ENCODE results near the gene TRIML1.

DNA sequence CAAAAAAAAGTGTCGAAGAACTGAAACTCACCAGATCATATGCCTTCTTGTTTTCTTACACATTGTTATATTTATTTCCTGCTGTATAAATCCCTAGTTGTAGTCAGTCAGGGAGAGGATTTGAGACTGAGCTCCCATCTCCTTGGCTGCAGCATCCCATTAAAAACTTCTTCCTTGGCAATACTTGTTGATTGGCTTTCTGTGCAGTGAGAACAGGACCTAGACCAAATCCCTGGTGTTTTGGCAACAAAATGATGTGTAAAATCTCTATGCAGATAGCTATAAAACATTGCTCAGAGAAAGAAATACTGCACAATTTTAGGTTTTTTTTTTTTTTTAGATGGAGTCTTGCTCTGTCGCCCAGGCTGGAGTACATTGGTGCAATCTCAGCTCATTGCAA, 47.9 kb downstream of the TRIML1 start:
- no peak for TF ChIP-seq GATA3 (IDR thresholded peaks at IDR 0.05; ENCODE audit: low read depth, low read length)
- TF ChIP-seq GATA2 (IDR thresholded peaks at IDR 0.05; ENCODE audit: low read depth, low read length), result no peak
